GM12874 (cell line): ENCODE measurements around the gene AGBL1.

ENCODE experiments used
- CTCF ChIP-seq: IDR thresholded peaks from 2 replicates; pipeline ENCODE4 v1.5.1; 2011; ENCODE audit warnings: low read depth, mild to moderate bottlenecking, control low read depth, low read length, moderate library complexity; ENCODE audit not compliant: insufficient read depth

The AGBL1 gene

DNA sequence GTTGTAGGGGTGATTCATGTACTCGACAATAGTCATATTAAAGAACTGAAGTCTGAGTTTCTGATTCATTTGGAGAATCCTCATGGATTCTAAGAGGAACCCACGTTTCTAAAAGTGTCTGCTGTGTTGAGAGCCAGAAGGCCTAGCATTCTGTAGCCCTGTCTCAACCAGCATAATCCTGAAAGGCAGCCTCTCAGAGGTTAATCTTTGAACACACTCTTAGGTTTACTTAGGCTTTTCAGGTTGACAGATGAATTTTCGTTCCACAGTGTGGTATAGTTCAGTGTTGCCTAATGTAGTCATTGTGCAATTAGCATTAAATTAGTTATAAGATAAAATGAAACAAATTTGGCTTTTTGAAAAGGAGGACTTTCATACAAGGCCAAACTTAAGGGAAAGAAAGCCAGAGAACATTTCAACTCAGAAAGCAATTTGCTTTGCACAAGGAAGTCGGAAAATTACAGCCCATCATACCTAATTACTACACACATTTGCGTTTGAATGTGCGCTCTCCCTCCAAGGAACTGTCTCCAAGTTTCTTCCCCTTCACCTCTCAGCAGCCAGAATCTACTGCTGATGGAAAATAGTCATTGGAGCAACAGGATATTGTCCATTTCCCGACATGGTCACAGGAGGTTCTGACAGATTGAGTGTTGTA lies 42.0 kb downstream of the AGBL1 start:
- TF ChIP-seq CTCF = no peak

DNA sequence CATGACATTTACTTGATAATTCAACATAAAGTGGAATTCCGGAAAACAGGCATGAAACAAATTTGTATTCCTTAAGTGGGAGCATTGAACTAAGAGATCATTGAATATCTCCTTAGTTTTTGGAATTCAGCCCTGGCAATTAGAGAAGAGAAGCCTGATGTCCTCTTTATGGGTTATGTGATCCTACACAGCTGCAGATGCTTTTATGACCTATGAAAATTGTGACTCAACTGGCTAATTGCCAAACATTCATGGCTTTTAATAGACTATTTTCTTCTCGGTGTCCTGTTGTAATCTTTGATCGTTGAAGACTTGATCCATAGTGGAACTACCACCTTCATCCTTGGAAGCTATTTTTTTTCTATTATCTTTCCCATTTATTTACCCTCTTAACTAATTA lies 46.1 kb downstream of the AGBL1 start:
- no peak for TF ChIP-seq CTCF

DNA sequence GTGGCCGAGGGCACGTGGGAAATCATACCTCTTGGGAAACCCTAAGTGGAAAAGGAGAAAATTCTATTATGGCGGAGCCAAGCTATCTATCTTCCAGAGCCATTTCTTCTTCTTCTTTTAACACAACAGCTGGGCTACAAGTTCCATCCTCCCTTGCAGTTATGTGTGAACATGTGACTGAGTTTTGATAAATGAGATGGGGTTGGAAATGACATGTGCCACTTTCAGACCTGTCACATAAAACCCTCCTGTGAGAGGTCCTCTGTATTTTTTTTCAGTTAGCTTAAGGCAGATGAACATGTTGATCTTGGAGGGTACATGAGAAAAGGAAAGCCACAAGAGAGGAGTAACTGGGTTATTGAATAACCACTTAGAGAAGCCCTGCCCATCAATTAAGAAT lies 47.9 kb downstream of the AGBL1 start:
- no peak for TF ChIP-seq CTCF

DNA sequence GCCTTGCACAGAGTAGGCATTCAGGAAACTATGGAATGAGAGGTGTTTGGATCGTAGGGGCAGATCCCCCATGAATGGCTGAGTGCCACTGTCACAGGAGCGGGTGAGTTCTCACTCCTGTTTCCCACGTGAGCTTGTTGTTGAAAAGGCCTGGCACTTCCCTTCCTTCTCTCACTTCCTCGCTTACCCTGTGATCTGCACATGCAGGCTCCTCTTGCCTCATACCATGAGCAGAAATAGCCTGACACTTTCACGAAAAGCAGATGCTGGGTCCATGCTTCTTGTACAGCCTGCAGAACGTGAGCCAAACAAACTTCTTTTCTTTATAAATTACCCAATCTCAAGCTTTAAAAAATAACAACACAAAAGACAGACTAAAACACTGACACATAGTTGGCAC lies 55.4 kb downstream of the AGBL1 start:
- no peak for TF ChIP-seq CTCF

GRCh38 chr15:86136861-86137260 lies 57.2 kb downstream of the AGBL1 start:
- TF ChIP-seq CTCF = no peak

DNA sequence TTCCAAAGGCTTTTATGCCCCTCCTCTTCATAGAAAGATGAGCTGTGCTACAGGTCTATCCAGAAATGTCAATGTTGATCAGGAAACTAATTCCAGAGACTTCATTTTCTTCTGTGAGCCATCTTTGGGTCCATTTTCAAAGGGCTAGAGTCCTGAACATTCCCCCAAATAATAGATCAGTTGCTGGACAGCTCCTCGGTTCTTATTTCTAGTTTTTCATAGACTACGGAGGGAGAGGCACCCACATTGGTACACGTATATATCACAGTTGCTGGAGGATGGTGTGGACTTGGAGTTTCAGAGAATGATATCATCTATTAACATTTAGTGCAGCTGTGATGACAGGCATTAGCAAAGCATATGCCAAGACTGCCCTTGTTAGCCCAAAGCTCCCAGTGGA lies 59.1 kb downstream of the AGBL1 start:
- no peak for TF ChIP-seq CTCF

GRCh38 chr15:86139828-86140227 lies 60.2 kb downstream of the AGBL1 start:
- TF ChIP-seq CTCF = peak; percentile 69
